Frontal cortex (tissue), 4 donors: ENCODE data around the gene MORN1. TPM values are rescaled to one million over a fixed set of nuclear protein-coding genes. Genes with fewer than 3 reads are reported as not detected.

ENCODE experiments used
- DNase-seq, 2 donors: peaks; one replicate each; pipeline ENCODE4 v3.0.0; 2012; ENCODE audit warnings: low spot score in 2 of 2
- FAIRE-seq: peaks from 2 replicates; lab custom pipeline; 2012; peaks lifted over from hg19 to GRCh38; lab: Jason Lieb, UNC
- total RNA-seq: library from RNA; depleted of rRNA; stranded (reverse); fragments of >200 nt; gene quantifications from one replicate; pipeline ENCODE4 v1.2.3, GENCODE V29; 2014
- donor health status: control.
- donor health status: control.
- donor health status: control.

MORN1 gene
- total RNA-seq, 1 donor from 2014 or later = 11.0 TPM

DNA sequence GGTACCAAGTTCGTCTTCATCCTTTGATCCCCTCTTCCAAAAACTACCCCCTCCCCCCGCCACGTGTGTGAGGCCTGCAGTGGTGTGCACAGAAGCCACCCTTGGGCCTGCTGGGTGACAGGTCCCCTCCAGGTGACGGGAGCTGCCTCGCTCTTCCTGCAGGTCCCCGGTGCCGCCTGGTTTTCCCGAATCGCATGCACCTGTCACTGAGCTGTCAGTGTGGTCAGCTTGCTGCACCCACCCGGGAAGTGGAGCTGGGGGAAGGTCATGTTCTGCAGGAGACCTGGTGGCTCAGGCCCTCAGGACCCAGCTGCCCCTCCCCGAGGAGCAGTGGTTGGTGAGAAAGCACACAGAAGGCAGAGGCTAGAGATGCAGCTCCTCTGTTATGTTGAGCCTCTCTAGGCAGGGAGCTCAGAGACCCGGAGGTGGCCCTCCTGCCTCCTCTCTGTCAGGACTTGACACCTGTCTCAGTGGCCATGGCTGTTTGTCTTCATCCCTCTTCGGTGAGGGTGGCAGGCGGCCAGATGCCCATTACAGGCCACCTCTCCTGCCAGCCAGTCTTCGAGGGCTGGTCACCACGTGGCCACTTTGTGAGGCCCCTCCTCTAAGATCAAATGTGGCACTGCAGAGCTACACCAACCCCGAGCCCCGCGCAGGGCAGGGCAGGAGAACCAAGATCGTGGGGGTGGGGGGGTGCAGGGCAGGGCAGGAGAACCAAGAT is 102.4 kb downstream of the MORN1 start:
- FAIRE-seq (no peak), DNase-seq (no peak)

DNA sequence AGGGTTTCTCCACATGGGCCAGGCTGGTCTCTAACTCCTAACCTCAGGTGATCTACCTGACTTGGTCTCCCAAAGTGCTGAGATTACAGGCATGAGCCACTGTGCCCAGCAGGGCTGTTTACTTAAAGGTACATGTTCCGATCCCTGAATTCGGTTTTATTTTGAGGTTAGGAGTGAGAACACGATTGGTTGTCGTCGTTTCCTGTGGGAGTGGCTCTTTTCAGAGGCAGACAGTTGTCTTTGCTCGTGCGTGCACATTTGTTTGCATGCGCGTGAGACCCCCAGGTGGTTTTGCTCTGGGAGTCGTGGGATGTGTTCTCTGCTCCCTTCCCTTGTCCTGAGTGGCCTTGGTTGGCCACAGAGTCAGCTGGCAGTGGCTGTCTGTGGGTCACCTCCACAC is 103.0 kb downstream of the MORN1 start:
- FAIRE-seq (no peak), DNase-seq (no peak)

DNA sequence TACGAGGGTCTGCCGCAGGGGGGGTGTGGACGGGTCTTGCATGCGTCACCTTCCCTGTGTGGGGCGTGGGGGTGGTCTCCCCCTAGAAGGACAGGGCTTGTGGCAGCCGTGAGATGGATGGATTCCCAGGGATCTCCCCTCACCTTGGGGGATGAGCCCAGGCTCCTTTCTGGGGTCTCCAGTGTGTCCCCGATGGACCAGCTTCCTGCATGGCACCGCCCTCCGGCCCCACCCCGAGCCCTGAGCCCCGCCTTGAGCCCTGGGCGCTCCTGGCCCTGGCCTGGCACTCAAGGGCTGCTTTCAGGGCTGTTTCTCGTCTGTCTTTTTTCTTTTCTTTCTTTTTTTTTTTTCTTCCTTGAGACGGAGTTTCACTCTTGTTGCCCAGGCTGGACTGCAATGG is 103.7 kb downstream of the MORN1 start:
- no peak for DNase-seq
- no peak for FAIRE-seq

DNA sequence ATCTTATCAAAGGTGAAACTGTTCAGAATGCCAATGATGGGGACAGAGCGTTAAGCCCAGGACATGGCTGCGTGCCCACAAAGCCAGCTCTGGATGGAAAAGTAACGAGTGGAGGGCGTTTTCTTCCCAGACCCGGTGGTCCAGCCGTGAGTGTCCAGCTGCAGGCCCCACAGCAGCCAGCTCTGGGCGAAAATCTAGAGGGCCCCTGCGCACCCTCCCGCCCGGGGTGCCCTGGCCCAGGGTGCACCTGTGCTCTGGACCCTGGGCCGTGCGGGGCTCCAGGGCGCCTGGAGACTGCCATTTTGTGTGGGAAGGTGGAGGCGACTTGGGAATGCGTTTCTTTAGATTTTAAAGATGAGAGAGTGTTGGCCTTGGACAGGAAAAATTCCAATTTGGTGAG is 104.4 kb downstream of the MORN1 start:
- DNase-seq (no peak), FAIRE-seq (no peak)

DNA sequence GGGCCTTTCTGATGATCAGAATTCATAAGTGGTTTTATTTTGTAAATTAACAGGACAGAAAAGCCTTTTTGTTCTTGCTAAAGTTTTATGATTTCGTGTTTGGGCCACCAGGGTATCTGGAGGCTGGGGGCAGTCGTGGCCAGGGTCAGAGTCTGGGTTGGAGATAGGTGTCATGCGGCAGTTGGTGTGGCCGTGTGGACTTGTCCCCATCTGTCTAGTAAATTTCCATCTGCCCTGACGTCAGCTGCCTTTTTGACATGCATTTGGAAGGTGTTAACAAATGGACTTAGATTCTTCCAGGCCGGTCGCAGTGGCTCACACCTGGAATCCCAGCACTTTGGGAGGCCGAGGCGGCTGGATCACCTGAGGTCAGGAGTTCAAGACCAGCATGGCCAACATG is 106.4 kb downstream of the MORN1 start:
- no peak for FAIRE-seq
- no peak for DNase-seq

DNA sequence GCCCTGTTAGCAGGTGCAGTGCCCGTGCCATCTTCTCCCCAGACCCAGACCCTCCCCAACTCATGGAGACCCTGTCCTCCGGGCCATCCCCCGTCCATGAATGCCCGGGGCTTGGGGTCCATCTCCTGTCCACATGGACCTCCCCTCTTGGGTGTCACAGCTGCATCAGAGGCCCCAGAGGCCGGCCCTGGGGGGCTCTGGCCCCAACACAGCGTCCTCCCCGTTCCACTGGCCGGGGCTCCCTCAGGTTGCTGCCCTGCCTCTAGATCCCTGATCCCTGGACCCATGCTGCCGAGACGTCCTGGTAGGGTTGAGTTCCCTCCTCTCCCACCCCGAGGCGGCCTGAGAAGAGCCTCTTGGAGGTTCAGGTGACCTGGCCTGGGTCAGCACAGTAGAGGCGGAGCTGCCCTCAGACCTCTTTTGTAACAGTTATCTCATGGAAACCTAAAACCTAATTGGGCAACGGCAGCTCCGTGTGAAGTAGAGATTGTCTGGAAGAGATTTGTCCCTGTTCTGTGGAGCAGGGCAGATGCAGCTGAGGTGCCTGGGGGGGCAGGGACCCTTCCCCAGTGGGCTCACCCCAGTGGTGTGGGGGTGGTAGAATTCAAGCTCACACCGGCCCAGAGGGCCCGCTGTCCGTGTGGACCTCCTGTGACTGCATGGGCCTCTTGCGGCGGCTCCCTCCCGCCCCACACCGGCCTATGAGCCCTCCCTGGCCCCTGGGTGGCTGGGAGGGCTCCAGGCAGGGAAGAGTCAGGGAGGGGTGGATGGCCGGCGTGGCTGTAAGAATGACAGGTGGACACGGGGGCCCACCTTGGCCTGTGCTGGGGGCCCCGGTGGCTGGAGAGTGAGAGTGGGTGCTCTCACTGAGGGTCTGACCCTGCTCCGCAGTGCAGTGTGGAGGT is 107.1 kb downstream of the MORN1 start:
- no peak for DNase-seq
- FAIRE-seq = no peak

DNA sequence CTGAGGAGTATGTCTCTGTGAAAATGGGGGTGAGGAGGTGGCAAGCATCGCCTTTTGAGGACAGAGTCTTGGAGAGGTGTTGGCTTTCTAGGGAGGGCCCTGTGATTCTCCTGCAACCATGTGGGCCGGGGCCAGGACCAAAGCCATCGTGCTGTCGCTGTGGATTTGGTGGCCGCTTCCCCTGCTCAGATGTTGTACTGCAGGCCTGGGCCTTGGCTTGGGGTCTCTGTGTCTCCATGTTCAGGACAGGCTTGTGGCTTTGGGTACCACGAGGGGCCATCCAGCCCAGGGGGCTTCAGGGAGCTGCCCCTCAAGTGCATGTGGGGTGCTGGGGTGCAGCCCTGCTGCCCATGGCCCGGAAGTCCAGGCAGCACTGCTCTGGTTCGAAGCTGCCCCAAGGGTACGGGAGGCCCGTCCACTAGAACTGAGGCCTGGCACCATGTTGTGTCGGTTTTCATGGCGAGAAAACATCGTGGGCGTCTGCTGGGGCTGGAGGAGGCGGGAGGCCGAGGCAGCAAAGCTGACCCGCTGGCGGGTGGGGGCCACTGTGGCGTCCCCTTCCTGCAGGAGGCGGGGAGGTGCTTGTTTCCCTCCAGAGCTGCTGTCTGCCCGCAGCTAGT is 107.9 kb downstream of the MORN1 start:
- FAIRE-seq (no peak), DNase-seq (no peak)

DNA sequence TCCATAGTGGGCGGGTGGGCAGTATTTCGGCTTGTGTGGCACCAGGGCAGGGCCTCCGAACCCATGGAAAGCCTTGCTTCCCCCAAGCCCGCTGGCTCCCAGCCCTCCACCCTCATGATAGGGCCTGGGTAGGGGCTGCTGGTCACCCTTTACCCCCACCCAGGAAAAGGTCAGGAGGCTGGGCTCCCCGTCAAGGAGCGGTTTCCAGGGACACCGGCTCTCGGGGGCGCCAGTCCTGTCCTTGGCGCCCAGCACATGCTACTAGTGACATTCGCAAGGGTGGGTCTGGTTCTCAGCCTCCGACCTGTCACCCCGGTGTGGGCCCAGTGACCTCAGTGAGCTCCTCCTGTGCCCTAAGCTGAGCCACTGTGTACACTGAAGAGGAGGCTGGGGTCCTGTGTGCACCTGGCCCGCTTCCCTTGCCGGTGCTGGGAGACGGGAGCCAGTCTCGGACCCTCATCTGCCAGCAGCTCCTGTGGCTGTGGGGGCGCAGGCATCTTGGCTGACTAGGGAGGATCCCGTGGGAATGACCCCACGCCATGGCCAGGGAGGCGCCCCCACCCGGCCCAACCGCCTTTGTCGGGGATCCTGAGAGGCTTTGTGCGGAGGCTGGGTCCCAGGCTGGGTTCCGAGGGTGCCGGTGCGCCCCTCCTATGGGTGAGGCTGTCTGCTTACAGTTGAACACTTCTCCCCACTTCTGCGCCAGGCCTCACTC is 108.6 kb downstream of the MORN1 start:
- DNase-seq (no peak), FAIRE-seq (no peak)

DNA sequence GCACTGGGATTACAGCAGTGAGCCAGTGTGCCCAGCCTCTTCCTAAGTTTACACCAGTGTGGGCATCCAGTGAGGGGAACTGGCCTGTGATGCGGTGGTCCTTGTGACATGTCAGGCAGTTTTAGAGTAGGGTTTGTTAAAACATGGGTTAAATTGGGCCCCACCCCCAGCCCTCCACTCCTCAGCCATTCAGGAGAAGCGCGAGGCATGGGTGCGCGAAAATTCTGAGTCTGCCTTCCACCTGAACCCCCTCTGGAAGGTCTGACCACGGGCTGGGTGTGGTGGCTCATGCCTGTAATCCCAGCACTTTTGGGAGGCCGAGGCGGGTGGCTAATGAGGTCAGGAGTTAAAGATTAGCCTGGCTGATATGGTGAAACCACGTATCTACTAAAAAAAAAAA is 111.5 kb downstream of the MORN1 start:
- FAIRE-seq (no peak), DNase-seq (no peak)

DNA sequence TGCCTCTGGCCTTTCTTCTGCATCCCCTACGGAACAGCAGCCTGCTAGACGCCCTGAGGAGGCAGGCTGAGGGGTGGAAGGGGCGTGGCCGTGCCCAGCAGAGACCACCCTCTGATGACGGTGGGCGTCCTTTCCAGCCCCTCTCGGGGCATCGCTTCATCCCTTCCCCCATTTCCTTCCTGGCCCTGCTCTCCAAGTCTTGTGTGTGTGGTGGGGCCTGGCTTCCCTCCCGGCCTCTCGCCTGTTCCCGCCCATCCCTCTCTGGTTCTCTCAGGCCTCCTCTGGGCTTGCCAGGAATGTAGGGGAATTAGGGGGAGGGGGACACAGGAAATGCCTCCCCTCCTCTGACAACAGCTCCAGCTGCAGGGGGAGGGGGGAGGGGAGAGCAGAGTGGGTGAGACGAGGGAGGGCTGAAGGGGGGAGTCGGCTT is 112.1 kb downstream of the MORN1 start:
- no peak for DNase-seq
- FAIRE-seq = no peak

DNA sequence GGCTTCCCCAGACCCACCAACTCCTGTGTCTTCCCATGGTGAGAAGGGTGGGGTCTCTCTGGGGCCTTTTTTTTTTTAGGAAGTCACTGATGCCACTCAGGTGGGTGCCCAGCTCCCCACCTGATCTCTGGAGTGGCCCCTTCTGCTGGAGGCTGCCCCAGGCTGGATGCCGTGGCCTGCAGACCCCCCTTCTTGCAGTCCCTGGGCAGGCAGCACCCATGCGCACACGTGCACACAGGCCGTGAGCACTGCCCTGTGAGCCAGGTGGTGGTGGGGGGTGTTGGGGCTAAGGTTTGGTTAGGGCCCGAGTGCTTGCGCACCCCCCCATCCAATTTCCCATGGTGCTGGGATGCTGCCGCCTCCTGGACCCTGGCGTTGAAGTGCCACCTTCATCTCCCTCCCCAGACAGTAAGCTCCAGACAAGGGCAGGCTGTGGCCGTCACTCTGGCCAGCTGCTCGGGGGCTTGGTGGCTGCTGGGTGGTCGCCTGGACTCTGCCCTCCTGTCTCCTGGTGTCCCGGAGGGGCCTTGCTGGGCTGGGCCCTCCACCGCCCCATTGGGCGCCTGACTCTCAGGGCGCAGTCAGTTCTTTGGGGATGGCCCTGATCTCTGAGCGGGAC is 112.7 kb downstream of the MORN1 start:
- no peak for FAIRE-seq
- DNase-seq = no peak

DNA sequence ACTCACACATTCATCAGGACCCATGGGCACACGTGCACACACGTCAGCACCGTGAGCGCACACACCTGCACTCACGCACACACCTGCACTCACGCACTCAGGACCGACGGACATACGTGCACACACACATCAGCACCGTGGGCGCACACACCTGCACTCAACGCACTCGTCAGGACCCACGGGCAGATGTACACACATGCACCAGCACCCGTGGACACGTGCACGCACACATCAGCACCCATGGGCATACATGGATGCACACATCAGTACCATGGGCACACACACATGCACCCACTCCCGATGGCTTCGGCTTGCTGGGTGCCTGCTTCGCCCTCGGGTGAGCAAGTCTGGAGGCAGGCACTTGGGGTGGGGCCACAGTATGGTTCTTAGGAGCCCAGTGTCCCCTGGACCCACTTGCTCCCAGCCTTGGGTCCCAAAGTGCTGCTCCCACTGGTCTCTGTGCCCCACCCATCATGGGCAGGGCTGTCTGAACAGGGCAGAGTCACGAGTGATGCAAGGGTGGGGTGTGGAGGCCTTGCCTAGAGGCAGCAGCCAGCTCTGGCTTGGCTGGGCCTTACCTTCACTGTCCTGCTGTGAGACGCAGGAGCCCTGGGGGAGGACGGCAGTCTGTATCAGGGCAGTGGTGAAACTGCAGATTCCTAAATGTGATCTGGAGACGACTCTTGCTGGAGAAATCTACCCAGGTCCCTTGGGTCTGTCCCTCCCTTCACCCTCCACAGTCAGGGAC is 113.4 kb downstream of the MORN1 start:
- FAIRE-seq (no peak), DNase-seq (no peak)

DNA sequence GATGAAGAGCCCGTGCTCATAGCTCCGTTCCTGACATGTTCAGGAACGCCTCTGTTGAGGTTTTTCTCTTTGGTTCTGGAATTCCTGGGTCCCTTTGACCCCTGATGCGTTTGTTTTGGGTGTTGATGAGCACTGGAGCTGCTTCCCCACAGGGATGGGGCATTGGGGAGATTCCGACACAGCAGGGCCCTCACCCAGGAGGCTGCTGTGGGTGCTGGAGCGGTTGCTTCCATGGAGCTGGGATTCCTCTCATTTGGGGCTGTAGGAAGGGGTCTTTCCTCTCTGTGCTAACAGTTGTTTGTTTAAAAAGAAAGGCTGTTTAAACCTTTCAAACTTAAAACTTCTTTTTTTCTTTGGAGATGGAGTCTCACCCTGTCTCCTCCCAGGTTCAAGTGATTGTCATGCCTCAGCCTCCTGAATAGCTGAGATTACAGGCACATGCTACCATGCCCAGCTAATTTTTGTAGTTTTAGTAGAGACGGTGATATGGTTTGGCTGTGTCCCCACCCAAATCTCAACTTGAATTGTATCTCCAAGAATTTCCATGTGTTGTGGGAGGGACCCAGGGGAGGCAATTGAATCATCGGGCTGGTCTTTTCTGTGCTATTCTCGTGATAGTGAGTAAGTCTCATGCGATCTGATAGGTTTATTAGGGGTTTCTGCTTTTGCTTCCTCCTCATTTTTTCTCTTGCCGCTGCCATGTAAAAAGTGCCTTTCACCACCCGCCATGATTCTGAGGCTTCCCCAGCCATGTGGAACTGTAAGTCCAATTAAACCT is 114.4 kb downstream of the MORN1 start:
- no peak for DNase-seq
- no peak for FAIRE-seq

DNA sequence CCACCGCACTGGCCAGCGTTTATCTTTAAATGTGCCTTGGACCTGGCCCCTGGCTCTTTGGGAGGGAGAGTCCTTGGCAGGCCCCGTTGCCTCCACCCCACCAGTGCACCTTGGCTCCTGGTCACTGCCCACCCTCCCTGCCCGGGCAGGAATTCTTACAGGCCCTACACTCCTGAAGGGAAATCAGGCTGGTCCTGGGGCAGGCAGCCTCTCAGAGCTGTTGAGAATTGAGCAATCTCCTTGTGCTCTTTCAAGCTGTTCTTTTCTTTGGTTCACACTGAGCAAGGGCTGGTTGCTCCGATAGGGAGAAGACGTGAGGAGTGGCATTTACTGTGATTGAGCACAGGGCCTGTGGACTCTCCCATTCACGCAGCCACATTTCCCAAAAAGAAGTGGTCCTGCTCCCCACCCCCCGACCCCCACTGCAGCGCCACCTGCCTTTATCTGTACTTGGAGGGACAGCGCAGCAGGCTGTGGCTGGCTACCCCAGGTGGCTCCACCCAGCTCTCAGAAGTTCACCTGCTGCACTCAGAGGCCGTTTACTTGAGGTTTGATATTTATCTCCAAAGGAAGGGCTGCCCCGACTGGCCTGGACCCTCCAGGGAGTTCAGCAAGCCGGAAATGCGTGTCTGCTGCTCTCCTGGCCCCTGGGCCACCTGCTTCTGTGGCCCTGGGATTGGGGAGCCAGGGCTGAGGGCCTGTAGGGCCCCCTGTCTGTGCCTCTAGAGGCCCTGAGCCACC is 115.4 kb downstream of the MORN1 start:
- FAIRE-seq (no peak), DNase-seq (no peak)

DNA sequence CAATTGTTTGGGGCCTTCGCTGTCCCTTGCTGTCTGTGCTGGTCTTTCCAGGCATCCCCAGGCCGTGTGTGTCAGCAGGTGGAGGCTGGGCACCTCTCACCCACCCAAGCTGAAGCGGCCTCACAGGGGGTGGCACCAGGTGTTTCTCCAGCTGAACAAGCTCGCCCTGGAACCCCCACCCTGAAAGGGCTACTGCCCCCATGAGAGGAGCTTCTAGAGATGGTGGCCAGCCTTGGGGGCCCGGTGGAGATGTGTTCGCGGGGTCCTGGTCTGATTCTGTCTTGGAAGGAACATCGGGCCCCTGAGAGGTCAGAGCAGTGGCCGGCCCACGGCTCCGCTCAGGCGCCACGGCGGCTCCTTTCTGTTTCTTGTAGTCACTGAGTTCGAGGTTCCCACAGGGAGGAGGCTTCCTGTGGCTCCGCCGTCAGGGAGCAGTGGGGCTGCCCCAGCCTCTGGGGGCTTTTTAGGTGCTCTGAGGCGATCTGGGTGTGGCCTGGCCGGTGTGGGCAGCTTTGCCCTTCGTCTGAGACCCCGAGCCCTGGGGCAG is 116.4 kb downstream of the MORN1 start:
- FAIRE-seq (no peak), DNase-seq (no peak)

DNA sequence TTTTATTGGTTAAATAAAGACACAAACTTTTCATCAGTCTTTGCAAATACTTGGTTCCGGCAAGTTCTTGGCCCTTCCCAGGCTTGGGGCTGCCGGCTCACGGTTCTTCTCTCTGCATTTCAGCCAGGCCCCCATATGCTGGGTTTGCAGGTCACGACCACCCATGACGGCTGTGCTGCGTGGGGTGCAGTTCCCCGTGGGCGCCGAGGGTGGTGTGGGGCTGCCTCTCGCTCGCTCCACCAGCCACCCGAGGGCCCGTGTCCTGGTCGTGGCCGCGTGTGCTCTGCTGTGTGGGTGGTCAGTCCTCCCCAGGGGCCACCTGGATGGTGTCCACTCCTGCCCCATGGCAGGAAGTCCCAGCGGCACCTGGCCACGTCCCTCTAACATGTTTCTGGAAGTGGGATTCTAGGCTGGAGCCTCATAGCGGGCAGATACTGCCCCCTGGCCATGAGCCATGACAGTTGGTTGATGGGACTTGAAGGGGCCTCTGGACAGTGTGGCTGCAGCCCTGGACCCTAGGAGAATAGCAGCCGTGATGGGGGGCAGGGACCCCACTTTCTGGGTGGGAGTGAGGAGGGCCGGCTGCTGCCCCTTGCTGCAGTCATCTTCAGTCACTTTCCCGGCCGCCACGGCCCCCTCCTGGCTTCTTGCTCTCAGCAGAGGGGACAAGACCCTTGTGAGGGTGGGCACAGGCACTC is 117.0 kb downstream of the MORN1 start:
- DNase-seq (no peak), FAIRE-seq (no peak)
